Adrenal gland (tissue), 5 donors: ENCODE measurements around the gene KLHL22.

Experiments used
- CTCF ChIP-seq, 6 experiments: fragments of 450-650 bp in 4 of 6; fragments of 200-600 bp in 2 of 6; sonication (generic) in 1 of 6; IDR thresholded peaks; 1 replicate in 5 of 6; 2 replicates in 1 of 6; pipeline versions ENCODE4 v1.5.1 to v1.8.0; 2016 to 2021; ENCODE audit warnings: antibody characterized with exemption in 6 of 6, mild to moderate bottlenecking in 2 of 6, moderate library complexity in 1 of 6
- POLR2A ChIP-seq, 2 donors: fragments of 450-650 bp; IDR thresholded peaks; one replicate each; pipeline ENCODE4 v1.6.1; 2017; ENCODE audit warnings: antibody characterized with exemption in 2 of 2, mild to moderate bottlenecking in 2 of 2, moderate library complexity in 1 of 2
- donor health status: DM: no; HTN: no; CAD: no.

- TF ChIP-seq POLR2A (IDR thresholded peaks at IDR 0.05) (no peak), CTCF (IDR thresholded peaks at IDR 0.05) (no peak)
Observed at GRCh38 chr22:20405291-20405930, 90.2 kb downstream of the KLHL22 start.
